HAP-1 (cell line): ENCODE data around the gene GATA5.

Experiments
- DNase-seq, 2 experiments: peaks; one replicate each; pipeline ENCODE4 v3.0.0-alpha.2; 2016 to 2020; ENCODE audit warnings: low spot score in 2 of 2
- H3K27me3 ChIP-seq: fragments of 250-450 bp; sonication (Bioruptor Pico); 2 replicates; pipeline ENCODE4 v1.5.1; 2020; ENCODE audit warnings: low read depth, mild to moderate bottlenecking, moderate library complexity
- H3K36me3 ChIP-seq: fragments of 250-450 bp; sonication (Bioruptor Pico); replicated peaks from 2 replicates; pipeline ENCODE4 v1.5.1; 2020; ENCODE audit warnings: mild to moderate bottlenecking
- H3K4me1 ChIP-seq: fragments of 250-450 bp; sonication (Bioruptor Pico); 2 replicates; pipeline ENCODE4 v1.5.1; 2020; ENCODE audit warnings: mild to moderate bottlenecking
- H3K4me3 ChIP-seq: fragments of 250-450 bp; sonication (Bioruptor Pico); 2 replicates; pipeline ENCODE4 v1.5.1; 2020; ENCODE audit warnings: mild to moderate bottlenecking, moderate library complexity
- H3K9me3 ChIP-seq: fragments of 250-450 bp; sonication (Bioruptor Pico); 2 replicates; pipeline ENCODE4 v1.5.1; 2020; ENCODE audit warnings: mild to moderate bottlenecking, moderate library complexity
- in situ Hi-C: fragments of 300-500 bp; cut with MboI; formaldehyde crosslinking; loops from 3 replicates; pipeline ENCODE4 v1.14.3; 2020; ENCODE audit warnings: low sequenced_read_pairs, inconsistent platforms, mixed read lengths

GATA5 gene

GRCh38 chr20:62444286-62444685 is 31.5 kb downstream of the GATA5 start:
- no peaks in the 10 kb centered on the region for H3K36me3 ChIP-seq
- H3K4me3 ChIP-seq, result no peak overlapping the region
- peaks cover 59% of the 10 kb centered on the region for H3K27me3 ChIP-seq
- H3K4me1 ChIP-seq, result no peaks in the 10 kb centered on the region
- no peaks in the 10 kb centered on the region for H3K9me3 ChIP-seq
- DNase-seq, result no peak
- in situ Hi-C loops, result no loop called here

- peaks cover 56% of the 10 kb centered on the region for H3K27me3 ChIP-seq
- H3K4me1 ChIP-seq, result no peaks in the 10 kb centered on the region
- in situ Hi-C loops, result no loop called here
- DNase-seq, result no peak
- H3K9me3 ChIP-seq, result no peaks in the 10 kb centered on the region
- H3K36me3 ChIP-seq, result no peaks in the 10 kb centered on the region
- H3K4me3 ChIP-seq, result no peak overlapping the region
Measured at GRCh38 chr20:62441987-62442539, 33.7 kb downstream of the GATA5 start.

DNA sequence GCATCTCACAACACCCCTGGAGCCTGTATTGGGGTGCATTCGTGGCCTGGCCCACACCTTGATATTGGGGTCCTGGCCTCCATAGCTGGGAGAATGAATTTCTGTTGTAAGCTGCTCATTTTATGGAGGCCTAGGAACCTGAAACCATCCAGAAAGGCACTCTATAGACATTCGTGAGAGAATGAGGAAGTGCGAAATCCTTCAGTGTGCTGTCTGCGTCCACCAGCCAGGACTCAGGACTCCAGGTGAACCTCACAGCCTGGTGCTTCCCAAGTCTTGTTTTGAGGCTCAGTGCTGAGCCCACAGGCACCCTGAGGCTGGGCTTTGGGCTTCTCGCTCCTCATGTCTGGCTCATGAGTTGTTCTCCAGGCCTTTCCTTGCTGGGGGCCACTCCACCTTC is 36.6 kb downstream of the GATA5 start:
- in situ Hi-C loops, result no loop called here

DNA sequence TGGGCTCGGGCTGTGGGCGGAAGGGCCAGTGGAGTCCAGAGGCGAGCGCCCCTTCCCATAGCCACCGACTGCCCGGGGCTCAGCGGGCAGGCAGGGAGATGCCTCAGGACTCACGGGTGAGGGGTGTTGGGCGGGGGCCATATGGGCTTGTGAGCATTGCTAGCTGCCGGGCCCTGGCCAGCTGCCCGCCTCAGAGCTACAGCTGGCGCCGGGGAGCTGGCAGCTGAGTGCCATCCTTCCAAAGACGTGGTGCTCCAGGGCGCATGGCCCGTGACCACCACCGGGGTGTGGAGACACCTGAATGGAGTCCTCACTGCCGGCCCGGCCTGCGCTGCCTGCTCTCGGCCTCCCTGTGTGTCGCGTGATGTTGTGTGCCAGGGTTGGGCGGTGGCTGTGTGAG is 37.9 kb downstream of the GATA5 start:
- no peak overlapping the region for H3K4me3 ChIP-seq
- DNase-seq, result no peak
- no peaks in the 10 kb centered on the region for H3K36me3 ChIP-seq
- in situ Hi-C loops, result no loop called here
- H3K27me3 ChIP-seq, result peaks cover 56% of the 10 kb centered on the region
- no peaks in the 10 kb centered on the region for H3K9me3 ChIP-seq
- H3K4me1 ChIP-seq, result no peaks in the 10 kb centered on the region

More for the DNA sequence above, 36.6 kb downstream of the GATA5 start:
- Histone ChIP-seq H3K36me3 (no peaks in the 10 kb centered on the region), H3K4me3 (no peak overlapping the region), H3K9me3 (no peaks in the 10 kb centered on the region), H3K27me3 (peaks cover 67% of the 10 kb centered on the region), H3K4me1 (no peaks in the 10 kb centered on the region)
- no peak for DNase-seq

GRCh38 chr20:62437496-62437895 is 38.3 kb downstream of the GATA5 start:
- in situ Hi-C loops, result no loop called here
- Histone ChIP-seq H3K4me3 (no peak overlapping the region), H3K4me1 (no peaks in the 10 kb centered on the region), H3K27me3 (peaks cover 51% of the 10 kb centered on the region), H3K36me3 (no peaks in the 10 kb centered on the region), H3K9me3 (no peaks in the 10 kb centered on the region)
- DNase-seq, result no peak

DNA sequence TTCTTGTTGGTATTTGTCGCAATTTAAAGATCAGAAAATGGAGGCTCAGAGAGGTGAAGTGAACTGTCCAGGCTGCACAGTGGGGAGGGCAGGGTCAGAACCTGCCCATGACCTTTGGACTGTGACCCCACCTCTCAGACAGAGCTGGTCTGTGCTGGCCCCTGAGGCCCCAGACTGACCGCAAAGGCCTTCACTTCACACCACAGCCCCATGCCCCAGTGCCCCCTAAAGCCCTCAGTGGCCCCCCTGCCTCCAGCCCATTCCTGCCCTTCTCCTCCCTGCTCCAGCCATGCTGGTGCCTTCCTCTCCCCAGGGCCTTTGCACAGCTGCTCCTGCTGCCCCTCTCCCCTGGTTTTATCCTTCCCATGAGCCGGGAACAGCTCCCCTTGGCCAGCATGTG is 39.1 kb downstream of the GATA5 start:
- in situ Hi-C loops, result no loop called here
- no peaks in the 10 kb centered on the region for H3K36me3 ChIP-seq
- no peaks in the 10 kb centered on the region for H3K9me3 ChIP-seq
- no peak overlapping the region for H3K4me3 ChIP-seq
- no peaks in the 10 kb centered on the region for H3K4me1 ChIP-seq
- H3K27me3 ChIP-seq, result peaks cover 43% of the 10 kb centered on the region
- no peak for DNase-seq

GRCh38 chr20:62433658-62434497 is 41.9 kb downstream of the GATA5 start:
- in situ Hi-C loops, result no loop called here
- no peaks in the 10 kb centered on the region for H3K36me3 ChIP-seq
- no peaks in the 10 kb centered on the region for H3K9me3 ChIP-seq
- H3K4me1 ChIP-seq, result no peaks in the 10 kb centered on the region
- DNase-seq, result no peak
- no peak overlapping the region for H3K4me3 ChIP-seq
- peaks cover 24% of the 10 kb centered on the region for H3K27me3 ChIP-seq

DNA sequence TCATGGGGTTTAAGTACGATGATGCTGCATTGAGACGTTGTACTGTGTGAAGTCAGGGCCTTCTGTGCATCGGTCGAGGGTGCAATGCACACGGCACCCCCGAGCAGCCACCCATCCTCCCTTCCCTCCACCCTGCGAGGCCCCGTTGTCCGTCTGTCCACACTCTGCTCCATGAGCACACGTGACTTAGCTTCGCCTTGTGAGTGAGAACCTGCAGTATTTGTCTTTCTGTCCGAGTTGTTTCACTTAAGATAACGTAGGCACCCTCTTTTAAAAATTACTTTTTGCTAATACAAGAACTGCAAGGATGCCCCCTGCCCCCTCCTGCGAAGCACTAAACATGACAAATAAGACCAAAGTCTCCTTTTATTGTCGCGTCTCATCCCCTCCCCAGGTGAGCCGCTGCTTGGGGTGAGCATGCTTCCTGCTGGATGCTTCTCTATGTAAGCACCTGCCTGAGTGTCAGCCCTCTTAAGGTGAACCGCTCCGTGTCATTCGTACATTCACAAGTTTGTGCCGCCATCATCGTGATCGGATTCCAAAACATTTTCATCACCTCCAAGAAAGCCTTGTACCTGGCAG is 44.8 kb downstream of the GATA5 start:
- DNase-seq, result no peak
- H3K4me3 ChIP-seq, result no peak overlapping the region
- in situ Hi-C loops, result no loop called here
- H3K9me3 ChIP-seq, result no peaks in the 10 kb centered on the region
- no peaks in the 10 kb centered on the region for H3K36me3 ChIP-seq
- no peaks in the 10 kb centered on the region for H3K4me1 ChIP-seq
- peaks cover 10% of the 10 kb centered on the region; the same call in 1 of the 2 replicates for H3K27me3 ChIP-seq

GRCh38 chr20:62430311-62430853 is 45.4 kb downstream of the GATA5 start:
- no peaks in the 10 kb centered on the region for H3K36me3 ChIP-seq
- no peak for DNase-seq
- H3K9me3 ChIP-seq, result no peaks in the 10 kb centered on the region
- H3K4me1 ChIP-seq, result no peaks in the 10 kb centered on the region
- H3K27me3 ChIP-seq, result peaks cover 4% of the 10 kb centered on the region; the same call in 1 of the 2 replicates
- in situ Hi-C loops, result no loop called here
- no peak overlapping the region for H3K4me3 ChIP-seq

- Histone ChIP-seq H3K4me3 (no peak overlapping the region), H3K4me1 (no peaks in the 10 kb centered on the region), H3K9me3 (no peaks in the 10 kb centered on the region), H3K27me3 (no peaks in the 10 kb centered on the region), H3K36me3 (no peaks in the 10 kb centered on the region)
- DNase-seq, result no peak
- in situ Hi-C loops, result no loop called here
Measured at GRCh38 chr20:62429455-62430310, 46.1 kb downstream of the GATA5 start.

GRCh38 chr20:62428396-62429295 is 47.1 kb downstream of the GATA5 start:
- Histone ChIP-seq H3K4me1 (no peaks in the 10 kb centered on the region), H3K9me3 (no peaks in the 10 kb centered on the region), H3K27me3 (no peaks in the 10 kb centered on the region), H3K4me3 (no peak overlapping the region), H3K36me3 (no peaks in the 10 kb centered on the region)
- DNase-seq, result peak in 1 of 2 experiments; percentile 49
- in situ Hi-C loops, result no loop called here

DNA sequence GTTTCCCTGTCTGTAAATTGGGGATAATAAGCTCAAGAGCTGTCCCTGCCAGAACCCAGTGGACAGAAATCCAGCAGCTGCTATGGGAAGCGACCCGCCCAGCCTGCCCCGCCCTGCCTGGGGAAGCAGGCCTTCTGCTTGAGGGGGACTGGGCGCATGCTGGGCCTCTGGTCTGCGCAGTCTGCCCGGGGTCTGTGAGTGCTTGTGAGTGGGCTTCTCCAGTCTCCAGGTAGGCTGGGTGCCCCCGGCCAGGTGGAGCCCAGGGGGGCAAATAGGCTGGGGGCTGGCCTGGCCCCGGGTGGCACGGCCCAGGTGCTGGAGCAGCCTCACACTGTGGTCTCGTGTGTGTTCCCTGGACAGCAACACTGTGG is 47.8 kb downstream of the GATA5 start:
- Histone ChIP-seq H3K4me3 (no peak overlapping the region), H3K36me3 (no peaks in the 10 kb centered on the region), H3K27me3 (no peaks in the 10 kb centered on the region), H3K9me3 (no peaks in the 10 kb centered on the region), H3K4me1 (no peaks in the 10 kb centered on the region)
- no peak for DNase-seq
- in situ Hi-C loops, result no loop called here
